Fibroblast of skin of scalp (primary cell): ENCODE measurements around the gene SIGLEC12.
"Not testable (repeated sequence)": the region's sequence is repeated elsewhere in the genome, so short reads cannot be mapped to it uniquely, and the experiment has no call there.

Source experiments
- DNase-seq: peaks from one replicate; pipeline ENCODE4 v3.0.0-alpha.2; 2013

The SIGLEC12 gene

GRCh38 chr19:51479531-51480331 is 21.9 kb downstream of the SIGLEC12 start:
- DNase-seq: no peak

DNA sequence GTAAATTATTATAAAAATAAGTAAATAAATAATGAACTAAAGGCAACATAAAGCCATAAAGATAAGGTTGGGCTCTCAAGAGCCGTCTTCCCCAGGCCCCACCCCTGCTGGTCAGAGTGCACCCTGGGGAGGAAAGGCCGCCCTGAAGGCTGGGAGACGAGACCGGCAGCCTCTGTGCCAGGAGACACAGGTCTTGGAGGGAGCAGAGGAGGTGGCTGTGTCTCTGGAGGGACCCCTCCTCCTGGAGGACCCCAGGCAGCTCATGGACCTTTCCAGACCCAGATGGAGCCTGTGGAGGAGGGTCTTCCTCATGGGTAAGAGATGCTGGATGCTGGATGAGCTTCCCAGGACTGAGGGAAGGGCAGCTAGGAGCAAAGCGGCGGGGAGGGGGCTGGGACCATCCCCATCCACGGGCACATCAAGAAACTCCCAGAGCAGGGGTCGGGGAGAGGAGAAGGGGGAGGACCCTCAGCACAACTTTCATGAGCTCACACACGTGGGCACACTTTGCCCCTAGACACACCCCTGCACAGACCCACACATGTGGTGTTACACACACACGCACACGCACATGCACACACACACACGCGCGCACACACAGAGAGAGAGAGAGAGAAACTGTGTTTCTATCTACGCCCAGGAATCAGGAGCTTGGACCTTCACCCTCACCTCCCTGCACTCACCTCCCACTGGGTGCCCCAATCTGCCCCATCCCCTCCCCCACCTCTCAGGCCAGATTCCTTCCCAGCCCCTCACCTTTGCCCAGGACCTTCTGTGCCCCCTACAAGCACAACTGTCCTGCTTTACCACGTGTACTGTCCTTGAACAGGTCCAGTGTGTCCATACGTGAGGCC is 23.0 kb downstream of the SIGLEC12 start, which contains the start of gene CEACAM18:
TSS of gene CEACAM18 (plus strand) at position 159 of the 854 bp plus-strand sequence.
- no peak for DNase-seq

DNA sequence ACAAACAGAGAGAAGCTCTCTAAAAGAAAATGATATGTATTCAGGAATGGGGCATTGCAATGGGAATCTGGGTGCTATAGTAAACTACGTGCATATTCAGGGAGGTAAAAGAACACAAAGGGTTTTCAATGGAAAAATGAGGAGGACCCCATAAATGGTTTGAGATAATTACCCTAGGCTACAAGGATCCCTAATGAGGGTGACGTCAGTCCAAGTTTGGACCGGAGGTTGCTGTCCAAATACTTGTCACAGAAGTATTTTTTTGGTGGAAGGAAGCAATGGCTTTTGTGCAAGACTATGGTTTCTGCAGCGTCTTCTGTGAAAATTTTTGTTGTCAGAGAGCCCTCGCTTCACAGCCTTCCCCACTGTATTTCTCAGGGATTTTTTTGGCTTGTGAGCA is 24.3 kb downstream of the SIGLEC12 start:
- DNase-seq: no peak

DNA sequence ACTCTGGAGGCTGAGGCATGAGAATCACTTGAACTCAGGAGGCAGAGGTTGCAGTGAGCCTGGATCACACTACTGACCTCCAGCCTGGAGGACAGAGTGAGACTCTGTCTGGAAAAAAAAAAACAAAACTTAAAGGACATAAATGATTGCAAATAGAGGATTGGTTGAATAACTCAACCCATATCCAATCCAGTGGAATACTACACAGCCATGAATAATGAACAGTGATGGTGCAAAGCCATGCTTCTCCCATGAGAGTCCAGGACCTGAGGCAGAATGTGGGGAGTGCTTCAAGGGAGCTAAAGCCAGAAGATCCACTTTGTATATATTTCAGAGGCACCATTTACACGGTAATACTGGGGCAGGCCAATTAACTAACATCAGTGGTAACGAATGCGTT is 25.4 kb downstream of the SIGLEC12 start:
- DNase-seq: no peak

GRCh38 chr19:51473009-51473707 is 28.4 kb downstream of the SIGLEC12 start:
- peak; percentile 54 for DNase-seq

DNA sequence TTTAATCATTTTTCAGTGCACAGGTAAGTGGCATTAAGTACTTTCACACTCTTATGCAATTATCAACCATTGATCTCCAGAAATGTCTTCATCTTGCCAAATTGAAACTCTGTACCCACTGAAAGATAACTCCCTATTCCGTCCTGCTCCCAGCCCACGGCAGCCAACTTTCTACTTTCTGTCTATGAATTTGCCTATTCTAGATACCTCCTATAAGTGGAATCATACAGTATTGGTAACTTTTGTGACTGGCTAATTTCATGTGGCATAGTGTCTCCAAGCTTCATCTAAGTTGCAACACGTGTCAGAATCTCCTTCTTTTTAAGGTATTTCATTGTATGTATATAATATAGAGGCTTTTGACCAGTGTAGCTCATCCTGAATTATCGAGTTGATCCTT is 29.0 kb downstream of the SIGLEC12 start:
- DNase-seq: no peak

GRCh38 chr19:51471527-51471926 is 30.1 kb downstream of the SIGLEC12 start:
- DNase-seq: no peak

DNA sequence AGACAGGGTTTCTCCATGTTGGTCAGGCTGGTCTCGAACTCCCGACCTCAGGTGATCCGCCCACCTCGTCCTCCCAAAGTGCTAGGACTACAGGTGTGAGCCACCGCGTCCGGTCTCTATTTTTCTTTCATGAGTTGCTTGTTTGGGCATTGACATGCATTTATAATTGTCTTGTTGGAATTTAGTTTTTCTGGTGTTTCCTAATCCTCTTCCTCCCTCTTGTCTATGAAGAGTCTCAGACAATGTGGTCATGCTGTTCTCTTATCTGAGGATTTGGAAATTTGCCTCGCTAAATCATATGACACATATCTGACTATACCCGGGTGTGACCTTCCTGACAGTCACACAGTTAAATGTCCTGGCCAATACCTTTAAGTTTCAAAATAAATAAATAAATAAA is 30.6 kb downstream of the SIGLEC12 start:
- DNase-seq: no peak

DNA sequence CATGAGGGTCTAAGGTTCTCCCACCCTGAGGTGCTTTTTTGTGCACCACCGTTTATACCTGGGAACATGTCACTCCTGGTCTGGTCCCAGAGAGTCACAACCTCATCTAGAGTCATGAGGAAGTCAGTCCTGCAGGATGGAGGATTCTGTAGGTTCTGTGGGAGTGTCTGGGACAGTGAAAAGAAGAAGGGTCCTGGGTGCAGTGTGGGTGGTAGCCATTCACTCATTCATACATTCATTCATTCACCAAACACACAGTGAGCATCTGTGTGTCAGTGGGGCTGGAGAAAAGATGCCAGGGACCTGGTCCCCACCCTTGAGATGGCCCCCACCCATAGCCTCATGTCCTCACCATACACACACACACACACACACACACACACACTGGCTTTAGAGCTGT is 32.0 kb downstream of the SIGLEC12 start:
- no peak for DNase-seq

- DNase-seq: no peak
These were observed 32.4 kb downstream of the SIGLEC12 start for GRCh38 chr19:51469162-51469561.

- DNase-seq: no peak
These were observed 33.1 kb downstream of the SIGLEC12 start for GRCh38 chr19:51468545-51468920.

DNA sequence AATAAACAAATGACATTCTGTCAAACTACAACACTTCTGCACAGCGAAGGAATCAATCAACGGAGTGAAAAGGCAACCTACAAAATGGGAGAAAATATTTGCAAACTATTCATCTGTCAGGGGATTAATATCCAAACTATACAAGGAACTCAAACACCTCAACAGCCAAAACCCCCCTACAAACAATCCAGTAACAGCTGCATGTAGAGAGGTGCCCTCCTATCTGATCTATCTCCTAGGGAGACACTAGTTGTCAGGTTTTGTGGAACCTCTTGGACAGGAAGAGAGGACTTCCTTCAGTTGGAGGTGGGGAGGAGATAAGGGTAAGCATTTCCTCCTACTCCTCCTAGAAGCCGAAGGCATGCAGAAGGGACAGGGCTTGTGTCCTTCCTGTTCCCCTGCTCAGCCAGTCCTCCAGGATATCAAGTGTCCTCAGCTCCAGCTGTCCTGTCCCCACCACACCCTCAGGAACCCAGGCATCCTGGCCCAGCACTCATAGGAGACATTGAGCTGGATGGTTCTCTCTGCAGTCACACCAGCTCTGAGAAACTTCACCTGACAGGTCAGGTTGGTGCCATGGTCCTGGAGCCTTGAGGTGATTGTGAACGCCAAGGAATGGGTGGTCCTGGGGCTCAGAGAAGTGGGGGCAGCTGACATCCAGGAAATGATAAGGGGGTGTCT is 33.6 kb downstream of the SIGLEC12 start:
- no peak for DNase-seq

GRCh38 chr19:51466723-51467122 is 34.9 kb downstream of the SIGLEC12 start:
- DNase-seq: no peak

DNA sequence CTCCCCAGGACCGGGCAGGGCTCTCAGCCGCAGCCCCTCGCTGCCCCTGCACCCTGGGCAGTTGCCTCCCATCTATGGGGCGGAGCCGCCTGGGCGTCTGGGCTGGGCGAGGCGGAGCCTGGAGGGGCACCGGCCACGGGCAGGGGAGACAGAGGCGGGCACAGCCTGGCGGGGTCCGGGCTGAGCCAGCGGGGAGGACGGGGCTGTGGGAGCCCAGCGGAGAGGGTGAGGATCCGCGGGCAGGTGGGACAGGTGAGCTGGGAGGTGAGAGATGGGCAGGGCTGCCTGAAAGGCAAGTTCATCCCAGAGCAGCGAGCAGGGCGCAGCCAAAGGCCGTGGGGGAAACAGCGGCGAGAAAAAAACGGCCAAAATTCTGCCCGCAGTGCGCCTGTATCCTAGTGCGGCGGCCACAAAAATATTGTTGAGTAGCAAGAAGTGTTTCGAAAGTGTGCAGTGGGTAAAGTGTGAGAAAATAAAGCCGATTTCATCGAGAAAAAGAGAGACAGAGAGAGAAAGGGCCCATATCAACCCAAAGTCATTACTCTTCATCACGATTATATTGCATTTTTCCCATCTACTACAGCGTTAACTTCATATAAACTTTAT is 37.5 kb downstream of the SIGLEC12 start:
- DNase-seq: not testable (repeated sequence)

DNA sequence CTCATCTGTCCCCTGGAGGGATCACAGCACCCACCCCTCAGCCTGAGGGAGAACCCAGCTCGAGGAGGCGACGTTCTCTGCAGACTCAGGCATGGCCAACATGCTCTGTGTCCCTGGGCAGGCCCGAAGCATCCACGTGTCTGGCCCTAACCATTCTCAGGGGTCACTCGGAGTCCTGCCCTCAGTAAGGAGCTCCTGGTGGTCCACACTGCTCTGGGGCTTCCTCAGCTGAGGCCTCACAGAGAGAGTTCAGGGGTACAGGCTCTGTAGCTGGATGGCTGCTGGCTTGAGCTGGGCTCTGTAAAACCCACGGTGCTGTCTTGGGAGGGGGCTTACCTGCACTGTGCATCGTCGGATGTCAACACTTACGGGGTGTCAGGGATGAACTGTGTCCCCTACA is 38.9 kb downstream of the SIGLEC12 start:
- no peak for DNase-seq

DNA sequence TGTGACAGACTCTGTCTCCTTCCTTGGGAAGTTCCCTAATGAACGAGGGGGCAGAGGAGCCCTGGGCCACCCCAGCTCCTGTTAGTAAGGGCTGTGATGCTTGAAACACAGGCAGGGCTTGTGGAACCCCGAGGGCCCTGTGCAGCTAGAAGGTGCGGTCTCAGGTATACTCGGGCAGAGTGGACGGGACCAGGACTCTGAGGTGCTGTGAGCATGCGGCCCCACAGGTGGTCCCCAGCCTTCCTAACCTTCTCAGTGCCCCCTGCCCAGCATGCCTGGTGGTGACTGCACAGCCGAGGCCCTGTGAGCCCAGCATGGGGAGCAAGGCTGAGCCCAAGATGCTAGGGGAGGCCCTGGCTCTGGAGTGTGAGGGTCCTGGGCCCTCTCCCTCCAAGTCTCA is 39.3 kb downstream of the SIGLEC12 start:
- no peak for DNase-seq

- DNase-seq: no peak
These were observed 39.9 kb downstream of the SIGLEC12 start for GRCh38 chr19:51461723-51462161.

DNA sequence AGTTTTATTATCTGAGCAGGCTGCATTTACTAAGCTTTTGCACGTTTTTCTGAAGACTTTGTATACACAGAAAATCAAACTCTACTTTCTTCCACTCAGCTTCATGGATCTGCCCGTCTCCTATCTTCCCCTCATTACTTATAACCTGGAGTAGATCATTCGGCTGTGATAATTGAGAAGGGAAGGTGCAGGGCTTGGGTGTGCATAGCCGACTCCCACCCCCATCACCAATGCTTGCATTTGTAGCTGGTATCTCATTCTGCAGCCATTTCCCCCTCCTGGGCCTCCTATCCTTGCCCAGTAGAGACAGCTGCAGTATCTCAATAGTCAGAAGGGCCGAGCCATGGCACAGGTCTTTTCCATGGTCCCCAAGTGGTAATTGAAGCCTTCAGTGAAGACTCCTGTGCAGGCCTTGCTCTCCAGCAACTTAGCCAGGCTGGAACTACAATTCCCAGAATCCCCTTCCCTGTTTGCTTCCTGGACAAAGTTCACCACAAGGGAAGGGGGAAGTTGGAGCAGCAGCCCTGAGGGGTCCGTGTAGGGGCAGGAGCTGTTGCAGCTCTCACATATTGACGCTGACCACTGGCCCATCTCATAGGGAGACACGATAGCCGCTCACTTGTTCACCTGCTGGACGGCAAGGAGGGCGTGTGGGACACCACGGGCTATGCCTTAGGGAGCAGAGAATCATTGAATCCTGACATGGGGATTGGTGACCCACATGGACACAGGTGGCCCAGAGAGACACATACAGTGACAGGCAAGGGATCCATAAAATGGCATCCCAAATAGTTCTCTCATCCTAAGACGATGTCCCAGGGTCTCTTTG is 41.2 kb downstream of the SIGLEC12 start:
- peak; percentile 7 for DNase-seq

DNA sequence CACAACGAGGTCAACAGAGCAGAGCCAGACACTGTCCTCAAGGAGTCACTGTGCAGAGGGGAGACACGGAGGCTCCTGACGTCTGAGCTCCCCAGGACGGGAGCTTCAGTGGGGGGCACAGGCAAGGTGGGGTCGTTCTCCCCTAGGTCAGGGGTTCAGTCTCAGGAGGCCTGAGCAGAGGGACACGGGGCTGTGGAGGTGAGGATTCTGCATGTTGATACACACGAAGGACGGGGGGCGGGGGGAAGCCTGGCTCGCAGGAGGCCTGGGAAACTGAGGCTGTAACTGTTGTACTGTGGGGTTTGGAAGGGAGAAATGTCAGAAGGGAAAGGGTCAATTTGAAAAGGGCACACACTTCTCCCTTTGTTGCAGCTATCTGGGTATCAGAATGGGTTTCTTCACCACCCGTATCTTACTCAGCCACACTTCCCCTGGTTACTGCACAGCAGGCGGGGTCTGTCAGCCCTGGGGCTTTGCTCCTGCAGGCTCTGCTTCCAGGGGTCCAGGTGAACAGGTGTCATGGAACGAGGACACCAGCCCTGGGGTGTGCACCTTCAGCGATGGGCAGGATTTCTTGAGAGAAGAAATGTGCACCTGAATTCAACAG is 42.6 kb downstream of the SIGLEC12 start:
- DNase-seq: no peak

DNA sequence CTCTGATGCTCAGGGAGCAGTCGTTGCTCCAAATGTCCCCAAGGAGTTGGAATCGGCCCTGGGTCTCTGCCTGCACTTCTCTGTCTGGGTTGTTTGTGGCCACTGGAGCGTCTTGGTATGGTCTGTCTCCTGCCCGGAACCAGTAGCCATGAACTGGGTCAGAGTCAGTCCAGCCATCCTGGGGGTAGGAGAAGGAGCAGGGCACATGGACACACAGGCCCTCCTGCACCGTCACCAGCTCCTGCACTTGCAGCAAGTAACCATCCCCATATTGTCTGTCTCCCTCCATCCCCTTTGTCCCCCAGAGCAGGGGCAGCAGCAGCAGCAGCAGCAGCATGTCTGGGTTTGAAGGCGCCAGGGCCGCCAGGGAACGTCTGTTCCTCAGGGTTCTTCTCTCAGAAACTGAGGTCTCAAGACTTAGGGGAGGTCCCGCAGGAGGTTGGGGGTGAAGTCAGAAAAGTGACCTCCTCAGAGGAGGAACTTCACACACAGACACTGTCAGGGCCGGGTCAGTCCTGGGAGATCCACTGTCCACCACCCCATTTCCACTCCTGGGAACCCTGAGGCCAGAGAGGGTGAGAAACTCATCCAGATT is 43.5 kb downstream of the SIGLEC12 start, which contains the start of gene SIGLEC8:
TSS of gene SIGLEC8 (minus strand) at position 404 of the 595 bp plus-strand sequence. CDS start at position 337, 67 bp downstream.
- no peak for DNase-seq
